NCI-H1105 treated with DMSO at 0.1 percent for 48 hours (cell line): ENCODE measurements around the gene MLIP.
"Not testable (repeated sequence)": the region's sequence is repeated elsewhere in the genome, so short reads cannot be mapped to it uniquely, and the experiment has no call there.

Experiments
- DNase-seq: peaks from one replicate; lab custom pipeline; 2025; lab: John Stamatoyannopoulos, UW

Gene MLIP

DNA sequence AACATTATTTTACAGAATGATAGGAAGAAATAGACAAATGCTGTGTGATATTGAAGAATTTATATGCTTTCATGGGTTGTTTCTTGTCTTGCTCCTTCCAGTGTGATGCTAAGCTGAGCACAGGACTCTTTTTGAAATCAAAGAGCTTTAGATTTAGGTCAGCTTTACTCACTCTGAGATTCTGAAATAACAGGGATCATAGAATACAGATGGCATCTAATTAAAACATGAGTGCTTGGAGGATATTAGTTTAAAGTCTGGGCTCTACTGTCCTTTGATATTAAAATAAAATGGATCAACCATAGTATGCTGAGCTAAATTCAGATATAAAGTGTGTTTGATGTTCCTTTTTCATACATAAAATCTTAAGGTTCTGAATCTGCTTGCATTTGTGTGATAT is 29.6 kb downstream of the MLIP start:
- DNase-seq: no peak

DNA sequence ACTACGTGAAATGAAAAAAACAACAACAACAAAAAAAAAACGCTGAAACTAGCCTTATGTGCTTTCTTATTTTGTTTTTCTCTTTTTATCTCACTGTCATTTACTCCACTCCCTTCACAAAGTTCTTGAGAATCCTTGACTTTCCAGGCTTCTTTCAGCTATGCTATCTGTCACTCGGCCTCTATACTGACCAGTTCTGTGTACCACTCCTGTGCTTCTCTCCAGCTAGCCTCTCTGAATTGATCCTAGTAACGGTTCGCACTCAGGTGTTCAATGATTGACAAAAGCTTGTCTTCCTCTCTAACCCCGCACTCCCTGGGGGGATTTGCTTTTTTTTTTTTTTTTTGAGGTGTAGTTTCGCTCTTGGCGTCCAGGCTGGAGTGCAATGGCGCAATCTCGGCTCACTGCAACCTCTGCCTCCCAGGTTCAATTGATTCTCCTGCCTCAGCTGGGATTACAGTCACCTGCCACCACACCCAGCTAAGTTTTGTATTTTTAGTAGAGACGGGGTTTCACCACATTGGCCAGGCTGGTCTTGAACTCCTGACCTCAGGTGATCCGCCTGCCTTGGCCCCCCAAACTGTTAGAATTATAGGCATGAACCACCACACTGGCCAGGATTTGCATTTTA is 31.8 kb downstream of the MLIP start:
- DNase-seq: no peak

DNA sequence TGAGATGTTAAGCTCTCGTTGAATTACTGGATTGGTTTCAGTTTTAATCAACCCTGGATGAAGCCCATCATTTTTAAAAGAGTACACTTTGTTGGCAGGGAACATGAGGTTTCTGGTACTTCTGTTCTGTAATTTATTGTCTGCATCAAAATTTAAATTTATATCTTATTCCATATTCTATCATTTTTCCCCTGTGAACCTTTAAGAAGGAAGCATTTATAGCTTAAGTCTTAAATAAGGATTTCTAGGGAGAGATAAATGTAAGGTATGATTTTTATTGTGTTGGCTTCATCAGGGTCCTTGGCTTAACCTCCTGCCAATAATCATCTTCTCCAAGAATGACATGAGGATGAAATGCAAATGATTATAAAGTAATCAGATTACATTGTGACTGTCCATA is 40.6 kb downstream of the MLIP start:
- no peak for DNase-seq

DNA sequence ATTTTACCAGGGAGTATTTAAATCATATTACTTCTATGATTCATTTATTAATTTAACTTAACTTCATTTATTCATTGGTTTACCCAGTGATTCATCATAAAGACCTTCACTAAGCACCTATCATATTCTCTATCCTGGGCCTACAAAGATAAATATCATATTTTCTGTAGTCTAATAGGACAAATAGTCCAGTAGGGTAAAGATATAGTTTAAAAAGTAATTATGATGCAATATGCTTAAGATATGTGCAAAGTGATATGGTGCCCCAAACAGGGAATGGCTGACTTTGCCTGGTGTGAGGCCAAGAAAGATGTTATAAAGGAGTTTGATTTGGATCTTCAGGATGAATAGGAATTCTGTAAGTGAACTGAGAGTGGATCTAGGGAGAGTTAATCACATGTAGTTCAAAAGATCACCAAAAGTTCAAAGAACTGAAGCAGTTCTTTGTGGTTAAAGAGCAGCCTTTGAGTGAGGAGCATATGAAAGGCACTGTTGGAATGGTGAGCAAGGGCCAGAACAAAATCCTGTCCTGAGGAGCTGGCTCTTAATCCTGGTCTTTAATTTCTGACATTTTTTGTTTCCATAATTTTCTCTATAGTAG is 45.5 kb downstream of the MLIP start:
- DNase-seq: no peak

DNA sequence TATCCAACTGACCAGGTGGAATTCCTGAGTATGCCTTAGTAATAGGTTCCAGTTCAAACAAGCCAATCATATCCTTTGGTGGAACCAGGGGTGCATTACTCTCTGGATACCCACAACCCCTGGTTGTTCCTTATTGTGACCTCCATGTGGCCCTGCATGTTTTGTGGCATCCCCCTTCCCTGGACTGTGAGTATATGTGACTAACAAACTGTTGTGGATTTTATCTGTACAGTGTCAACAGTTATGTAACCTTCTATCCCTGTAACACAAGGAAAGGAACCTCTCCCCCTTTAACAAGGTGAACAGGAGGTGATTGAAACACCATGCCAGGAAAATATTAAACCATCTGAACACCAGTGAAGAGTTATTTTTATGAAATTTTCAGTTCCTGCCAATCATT is 46.2 kb downstream of the MLIP start:
- DNase-seq: no peak

DNA sequence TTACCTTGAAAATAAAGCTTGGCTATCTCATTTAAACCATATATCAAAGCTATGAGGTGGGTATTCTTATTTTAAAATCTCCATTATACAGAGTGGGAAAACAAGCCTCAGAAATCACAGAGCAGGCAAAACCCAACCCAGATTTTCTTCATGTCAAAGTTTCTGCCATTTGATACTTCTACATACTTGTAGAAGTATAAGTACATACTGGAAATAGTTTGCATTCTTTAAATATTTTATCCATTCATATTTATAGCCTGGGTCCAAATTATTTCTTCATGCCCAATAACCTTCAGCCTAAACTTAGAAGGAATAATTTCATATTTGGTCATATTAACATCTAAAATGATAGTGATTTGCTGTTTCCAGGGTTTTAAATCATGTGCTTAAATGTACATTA is 61.8 kb downstream of the MLIP start:
- DNase-seq: no peak

DNA sequence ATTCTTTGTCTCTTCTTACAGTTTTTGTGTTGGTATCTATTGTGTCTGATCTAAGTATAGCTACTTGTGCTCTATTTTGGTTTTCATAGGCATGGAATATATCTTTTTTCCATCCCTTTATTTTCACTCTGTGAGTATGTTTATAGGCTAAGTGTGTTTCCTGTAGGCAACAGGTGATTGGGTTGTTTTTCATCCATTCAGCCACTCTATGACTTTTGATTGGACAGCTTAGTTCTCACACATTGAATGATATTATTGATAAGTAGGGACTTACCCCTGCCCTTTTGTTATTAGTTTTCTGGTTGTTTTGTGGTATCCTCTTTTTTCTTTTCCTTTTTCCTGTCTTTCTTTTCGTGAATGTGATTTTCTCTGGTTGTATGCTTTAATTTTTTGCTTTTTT is 67.9 kb downstream of the MLIP start:
- DNase-seq: no peak

DNA sequence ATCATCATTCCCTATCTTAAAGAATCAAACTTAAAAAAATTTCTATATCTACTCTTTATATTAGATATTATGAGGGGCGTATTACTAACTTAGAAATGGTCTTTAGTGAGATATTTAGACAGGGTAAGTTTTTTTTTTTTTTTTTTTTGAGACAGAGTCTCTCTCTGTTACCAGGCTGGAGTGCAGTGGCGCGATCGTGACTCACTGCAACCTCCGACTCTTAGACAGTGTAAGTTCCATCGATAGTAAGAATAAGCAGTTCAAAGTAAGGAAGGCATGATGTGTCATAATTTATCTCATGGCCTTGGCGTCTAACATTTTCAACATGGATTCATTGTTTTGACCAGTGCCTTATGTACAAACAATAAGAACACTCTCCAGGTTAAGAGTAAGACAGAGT is 72.4 kb downstream of the MLIP start:
- DNase-seq: no peak

DNA sequence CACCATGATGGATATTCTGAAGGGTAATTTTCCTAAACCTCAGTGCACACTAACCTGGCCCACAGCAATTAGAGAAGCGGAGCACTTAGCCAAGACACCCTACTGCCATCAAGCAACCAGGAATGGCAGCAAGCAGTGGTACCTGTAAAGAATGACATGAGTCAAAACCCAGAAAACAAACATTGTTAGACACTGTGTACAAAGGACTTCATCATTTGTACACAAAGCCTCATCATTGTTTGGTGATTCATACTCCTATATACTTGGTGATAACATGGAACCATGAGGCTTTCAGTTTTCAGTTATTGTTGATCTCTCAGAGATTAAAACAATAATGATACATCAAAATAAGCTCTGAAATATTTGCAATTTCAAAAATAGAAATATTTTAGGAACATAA is 74.6 kb downstream of the MLIP start:
- no peak for DNase-seq

DNA sequence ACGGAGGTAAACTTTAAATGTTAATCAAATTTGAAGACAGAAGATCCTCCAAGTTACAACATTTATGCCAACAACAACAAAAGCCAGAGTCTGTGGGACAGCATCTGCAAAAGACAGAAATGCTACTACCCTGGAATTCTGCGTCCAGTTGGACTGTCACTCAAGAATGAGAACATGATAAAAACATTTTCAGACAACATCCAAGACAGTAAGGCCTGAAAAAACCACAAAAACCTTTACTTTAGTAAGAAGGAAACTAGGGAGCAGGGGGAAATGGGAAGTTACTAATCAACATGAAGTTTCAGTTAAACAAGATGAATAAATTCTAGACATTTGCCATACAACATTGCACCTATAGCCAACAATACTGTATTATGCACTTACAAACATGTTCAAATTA is 77.6 kb downstream of the MLIP start:
- DNase-seq: no peak

DNA sequence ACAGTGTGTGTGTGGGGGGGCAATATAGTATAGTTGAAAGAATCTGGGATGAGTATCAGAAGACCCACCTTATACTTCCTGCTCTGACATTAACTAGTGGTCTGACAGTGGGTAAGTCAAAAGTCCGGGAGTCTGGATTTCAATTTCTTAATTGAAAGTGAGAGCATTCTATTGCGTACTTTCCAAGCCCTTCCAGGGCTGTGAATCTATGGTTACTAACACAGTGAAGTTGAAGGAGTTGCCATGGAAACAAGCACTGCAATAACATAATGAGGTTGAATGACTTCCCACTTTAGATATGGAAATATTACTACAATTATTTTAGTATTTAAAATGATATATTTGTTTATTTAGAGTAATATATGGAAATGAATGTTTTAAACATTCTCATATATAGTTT is 80.2 kb downstream of the MLIP start:
- DNase-seq: peak; percentile 15

DNA sequence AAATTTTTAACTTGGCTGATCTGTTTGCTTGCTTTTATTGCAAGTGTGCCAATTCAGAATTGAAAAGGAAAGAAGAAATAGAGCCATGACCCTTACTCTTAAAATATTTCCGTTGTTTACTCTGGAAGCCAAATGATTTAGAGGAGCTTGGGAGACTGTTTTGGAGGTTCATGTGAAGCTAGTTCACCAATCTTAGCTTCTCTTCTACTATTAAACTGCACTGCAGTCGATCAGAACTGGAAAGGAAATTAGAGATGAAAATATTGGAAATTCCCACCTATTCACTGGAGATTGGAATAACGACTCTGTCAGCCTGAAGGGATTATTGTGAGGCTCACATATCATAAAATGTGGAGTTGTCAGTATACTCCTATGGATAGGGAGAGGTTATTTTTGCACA is 81.8 kb downstream of the MLIP start:
- DNase-seq: no peak

DNA sequence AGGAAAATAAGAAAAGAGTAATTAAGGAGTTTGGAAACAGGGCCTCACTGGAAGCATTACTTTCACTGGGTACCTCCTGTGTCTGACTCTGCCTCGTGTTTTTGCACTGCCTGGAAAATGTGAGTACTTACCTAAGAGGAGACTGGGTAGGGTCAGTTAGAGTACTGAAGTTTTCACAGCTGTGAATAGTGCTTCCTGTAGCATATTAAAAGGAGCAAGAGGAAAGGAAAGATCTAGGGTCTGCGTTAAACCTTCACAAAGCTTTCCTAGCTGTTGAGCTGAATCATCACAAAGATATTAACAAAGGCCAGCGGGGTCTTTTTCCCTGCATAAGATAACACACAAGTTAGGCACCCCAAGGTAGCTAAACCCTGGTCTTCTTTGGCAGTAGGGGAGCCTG is 82.3 kb downstream of the MLIP start:
- no peak for DNase-seq

DNA sequence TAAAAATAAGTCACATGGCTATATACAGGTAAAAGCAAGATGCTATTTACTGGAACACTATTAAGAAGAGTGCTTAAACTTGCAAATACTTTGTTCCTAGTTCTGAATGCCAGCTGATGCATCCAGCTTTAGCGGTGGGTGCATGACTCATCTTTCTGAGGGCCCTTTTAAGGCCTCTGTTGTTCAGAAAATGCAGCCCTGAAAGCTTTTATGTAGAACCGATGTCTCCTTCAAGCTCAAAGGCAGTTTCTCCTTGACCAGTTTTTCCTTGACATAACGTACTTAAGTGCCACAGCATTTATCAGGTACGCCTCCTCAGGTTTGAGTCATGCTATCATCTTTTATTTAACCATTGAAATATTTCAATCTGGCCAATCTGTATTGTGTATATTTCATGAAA is 82.8 kb downstream of the MLIP start:
- no peak for DNase-seq

DNA sequence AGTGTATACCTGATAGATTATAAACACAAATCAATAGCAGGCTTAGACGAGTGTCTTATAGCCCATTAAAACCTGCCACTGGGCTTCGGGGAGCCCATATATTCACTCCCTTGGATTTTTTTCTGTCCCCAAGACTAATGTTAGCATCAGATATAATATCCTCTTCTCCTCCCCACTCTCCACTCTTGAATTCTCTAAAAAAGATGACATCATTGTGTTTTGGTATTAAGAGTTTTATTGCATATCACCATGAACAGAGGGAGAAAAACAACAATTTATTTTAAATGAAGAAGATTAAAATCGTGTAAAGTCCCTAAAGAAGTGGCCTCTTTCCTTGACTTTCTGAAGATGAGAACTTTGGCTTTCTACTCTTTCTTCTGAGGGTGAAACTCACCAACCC is 84.4 kb downstream of the MLIP start:
- no peak for DNase-seq

DNA sequence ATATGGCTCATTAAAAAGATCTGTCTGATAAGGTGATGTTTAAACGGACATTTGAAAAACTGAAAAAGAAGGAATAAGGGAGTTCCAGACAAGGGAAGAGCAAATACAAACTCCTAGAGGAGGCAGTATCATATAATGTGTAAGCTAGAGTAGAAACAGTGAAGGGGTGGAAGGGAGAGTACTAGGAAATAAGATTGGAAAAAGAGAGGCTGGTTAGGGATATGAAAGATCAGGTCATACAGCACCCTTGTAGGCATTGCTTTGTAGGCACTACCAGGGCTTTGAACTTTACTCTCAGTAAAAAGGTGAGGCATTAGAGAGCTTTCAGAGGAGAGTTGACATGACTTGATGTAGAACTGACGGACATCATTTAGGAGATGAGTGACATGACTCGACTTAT is 85.7 kb downstream of the MLIP start:
- DNase-seq: no peak

DNA sequence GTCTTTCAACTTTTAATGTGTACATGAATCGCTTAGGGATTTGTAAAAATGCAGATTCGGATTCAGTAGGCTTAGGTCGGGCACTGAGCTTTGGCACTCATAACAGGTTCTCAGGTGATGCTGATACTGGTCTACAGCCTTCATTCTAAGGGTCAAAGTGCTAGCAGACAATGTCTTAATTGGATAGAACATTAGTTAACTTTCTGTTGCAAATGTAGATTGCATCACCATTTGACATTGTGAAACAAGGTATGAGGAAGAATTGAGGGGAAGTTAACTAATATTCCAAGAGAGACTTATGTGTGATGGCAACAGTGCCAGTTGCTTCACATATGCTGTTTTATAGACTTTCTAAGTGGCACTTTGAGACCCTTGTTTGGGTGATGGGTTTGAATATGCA is 86.9 kb downstream of the MLIP start:
- no peak for DNase-seq

DNA sequence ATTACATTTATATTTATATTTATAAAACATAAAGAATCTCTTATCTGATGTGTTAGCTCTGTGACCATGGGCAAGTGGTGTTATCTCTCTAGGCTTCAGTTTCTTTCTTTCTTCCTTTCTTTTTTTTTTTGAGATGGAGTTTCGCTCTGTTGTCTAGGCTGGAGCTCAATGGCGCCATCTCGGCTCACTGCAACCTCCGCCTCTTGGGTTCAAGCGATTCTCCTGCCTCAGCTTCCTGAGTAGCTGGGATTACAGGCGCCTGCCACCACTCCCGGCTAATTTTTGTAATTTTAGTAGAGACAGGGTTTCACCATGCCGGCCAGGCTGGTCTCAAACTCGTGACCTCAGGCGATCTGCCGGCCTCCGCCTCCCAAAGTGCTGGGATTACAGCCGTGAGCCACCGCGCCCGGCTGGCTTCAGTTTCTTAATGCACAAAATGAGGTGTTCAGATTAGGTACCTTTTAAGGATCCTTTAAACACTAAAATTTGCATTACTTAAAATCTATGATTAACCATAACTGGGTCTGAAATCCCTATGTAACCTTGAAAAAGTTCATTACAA is 92.3 kb downstream of the MLIP start:
- not testable (repeated sequence) for DNase-seq

DNA sequence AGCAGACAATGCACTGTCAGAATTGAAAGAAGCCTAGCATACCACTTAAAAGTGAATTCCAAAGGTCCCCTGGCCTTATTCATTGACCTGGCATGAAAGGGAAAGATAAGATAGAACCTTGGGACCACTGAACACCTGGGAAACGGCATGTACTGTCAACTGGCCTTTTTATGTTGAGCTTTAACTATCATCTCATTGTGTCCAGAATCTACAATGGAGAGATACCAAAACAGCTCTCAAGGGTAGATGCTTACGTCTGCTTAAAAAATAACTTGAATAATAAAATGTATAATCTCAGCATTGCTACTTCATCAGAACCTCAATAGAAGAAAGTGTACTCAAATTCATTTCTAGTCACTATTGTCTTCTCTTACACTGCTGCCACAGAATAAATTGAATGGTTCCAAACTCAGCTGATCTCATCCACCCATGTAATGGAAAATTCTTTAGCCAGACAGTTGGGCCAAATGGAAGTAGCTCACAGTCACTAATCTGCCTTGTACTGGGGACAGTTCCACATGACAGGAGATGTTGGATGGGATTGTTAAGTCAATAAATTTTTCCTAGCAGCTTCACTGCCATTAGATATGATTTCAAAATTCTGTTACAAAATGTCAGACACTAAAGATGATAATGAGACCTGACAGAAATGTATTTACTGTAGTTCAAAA is 93.8 kb downstream of the MLIP start:
- no peak for DNase-seq

DNA sequence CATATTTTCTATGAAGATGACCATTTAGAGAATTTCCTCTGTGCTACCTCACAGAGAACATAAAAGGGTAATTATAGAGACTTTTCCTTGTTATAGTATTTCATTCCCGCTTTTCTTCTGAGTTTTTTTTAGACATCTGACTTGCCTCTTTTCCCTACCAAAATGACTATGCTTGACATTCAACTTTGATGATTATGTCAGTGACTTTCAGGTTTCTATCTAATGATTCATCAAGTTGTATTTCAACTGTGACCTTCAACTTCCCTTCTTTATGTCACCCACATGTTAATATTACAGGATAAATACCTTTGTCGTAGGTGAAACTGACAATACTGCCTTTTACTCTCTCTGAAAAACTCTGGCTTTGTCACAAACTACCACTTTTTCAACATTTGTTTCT is 95.3 kb downstream of the MLIP start:
- DNase-seq: no peak

DNA sequence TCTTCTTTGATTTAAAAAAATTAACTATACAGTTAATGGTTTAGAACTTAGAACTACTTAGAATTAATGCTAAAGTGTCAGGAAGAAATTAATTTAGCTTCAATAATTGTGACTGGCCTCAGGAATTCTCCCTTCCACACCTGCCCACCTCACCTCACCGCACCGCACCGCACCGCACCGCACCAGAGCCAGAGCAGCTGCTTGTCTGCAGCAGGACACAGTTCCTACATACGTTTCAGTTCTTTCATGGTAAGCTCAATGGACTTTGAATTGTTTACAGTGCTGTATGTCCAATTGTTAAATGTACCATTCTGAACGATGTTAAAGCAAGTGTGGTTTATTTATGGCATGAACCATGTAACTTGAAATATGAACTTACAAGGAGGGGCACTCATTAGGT is 98.7 kb downstream of the MLIP start:
- DNase-seq: not testable (repeated sequence)

DNA sequence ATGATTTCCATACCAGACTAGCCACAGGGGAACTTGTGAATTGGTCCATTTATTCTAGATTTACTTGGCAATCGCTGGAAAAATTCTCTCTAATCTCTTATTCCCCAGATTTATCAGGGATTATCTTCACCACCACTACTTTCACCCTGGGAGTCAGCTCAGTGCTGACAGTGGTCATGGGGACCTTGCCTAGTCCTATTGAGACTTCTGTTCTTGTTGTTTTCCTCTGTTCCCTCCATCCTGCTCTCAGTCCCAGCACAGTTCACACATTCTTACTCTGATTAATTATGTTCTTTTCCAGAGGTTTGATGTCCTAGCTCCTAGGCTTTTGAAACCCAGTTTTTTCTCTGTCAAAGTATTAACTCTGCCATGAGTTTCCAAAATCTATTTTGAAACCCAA is 103.0 kb downstream of the MLIP start:
- DNase-seq: no peak

DNA sequence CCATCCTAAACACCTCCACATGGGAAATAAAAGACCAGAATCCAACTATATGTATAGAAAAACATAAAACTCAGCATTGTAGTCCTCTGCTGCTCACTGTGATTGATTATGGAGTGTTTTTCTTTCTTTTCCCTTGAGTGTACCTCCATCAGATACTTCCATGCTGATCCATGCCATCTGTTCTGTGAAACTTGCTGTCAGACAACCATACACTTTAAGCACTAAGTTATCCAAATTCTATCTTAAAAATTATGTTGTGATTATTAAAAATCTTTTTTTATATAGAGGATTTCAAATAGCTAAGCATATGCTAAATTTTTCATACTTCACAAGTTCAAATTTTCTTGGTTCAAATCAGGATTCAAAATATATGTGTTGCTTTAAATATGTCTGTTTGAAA is 105.1 kb downstream of the MLIP start:
- DNase-seq: no peak

DNA sequence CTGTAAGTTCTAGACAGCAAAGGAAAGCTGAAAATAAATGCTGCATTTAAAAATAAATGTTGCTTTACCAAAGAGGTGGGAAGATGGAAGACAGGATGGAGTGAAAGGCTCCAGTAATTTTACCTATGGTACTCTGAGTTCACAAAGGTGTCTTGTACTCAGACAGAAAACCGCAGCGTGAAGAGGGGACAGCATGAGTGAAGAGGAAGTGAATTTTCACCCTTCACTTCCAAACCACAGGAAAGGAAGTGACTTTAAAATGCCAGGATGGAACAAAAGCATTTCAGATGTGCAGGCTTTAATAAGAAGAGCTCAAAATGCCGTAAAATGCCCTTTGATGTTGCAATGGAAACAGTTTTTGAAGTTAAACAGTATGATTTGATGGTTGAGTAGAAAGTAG is 105.8 kb downstream of the MLIP start:
- no peak for DNase-seq
